D721Med (cell line): ENCODE data around the gene SKIC8.
A peak's percentile ranks its signal among the peaks of the same experiment; 100 is the strongest.

ENCODE experiments used
- DNase-seq: peaks from one replicate; pipeline ENCODE4 v3.0.0; 2011; ENCODE audit warnings: low spot score; ENCODE audit not compliant: insufficient read length
- FAIRE-seq: peaks from 2 replicates; lab custom pipeline; 2011; peaks lifted over from hg19 to GRCh38; lab: Jason Lieb, UNC
- CTCF ChIP-seq: IDR thresholded peaks from 2 replicates; pipeline ENCODE4 v1.5.1; 2012; ENCODE audit warnings: mild to moderate bottlenecking, control low read depth; ENCODE audit not compliant: insufficient read depth; ENCODE audit errors: missing control alignments

Gene SKIC8

GRCh38 chr15:78321786-78322185, 22.4 kb upstream of the SKIC8 start:
- FAIRE-seq (no peak), DNase-seq (no peak)
- no peak for TF ChIP-seq CTCF

DNA sequence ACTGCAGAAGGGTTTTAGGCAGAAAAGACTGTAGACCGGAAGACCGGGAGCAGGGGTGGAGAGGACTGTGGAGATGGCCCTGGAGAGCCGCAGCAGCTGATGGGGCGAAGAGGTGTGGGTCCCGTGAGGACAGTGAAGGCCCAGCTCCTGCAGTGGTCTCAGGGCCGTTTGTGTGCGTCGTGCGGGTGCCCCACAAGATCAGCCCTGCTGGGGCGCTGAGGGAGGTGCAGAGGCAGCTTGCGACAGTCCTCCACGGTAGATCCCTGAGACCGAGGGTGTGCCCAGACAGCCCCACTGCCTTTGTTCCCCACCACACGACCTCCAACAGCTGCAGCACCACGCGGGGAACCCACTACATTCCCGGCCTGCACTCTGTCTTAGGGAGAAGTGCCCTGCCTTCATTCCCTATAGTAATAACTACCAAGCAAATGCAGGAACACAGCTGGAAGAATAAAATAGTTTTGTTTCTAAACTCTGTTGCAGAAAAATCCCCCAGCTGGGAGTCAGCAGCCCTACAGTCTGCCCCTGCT, 21.7 kb upstream of the SKIC8 start:
- no peak for DNase-seq
- no peak for FAIRE-seq
- TF ChIP-seq CTCF: no peak

GRCh38 chr15:78320183-78320582, 20.8 kb upstream of the SKIC8 start:
- DNase-seq: no peak
- FAIRE-seq: no peak
- no peak for TF ChIP-seq CTCF

- DNase-seq: no peak
- TF ChIP-seq CTCF: no peak
- no peak for FAIRE-seq
Observed at GRCh38 chr15:78319588-78319987, 20.2 kb upstream of the SKIC8 start.

GRCh38 chr15:78317145-78317836, 17.9 kb upstream of the SKIC8 start:
- DNase-seq (no peak), FAIRE-seq (no peak)
- TF ChIP-seq CTCF: peak; percentile 11

- no peak for DNase-seq
- no peak for TF ChIP-seq CTCF
- no peak for FAIRE-seq
Observed at GRCh38 chr15:78316283-78317083, 17.1 kb upstream of the SKIC8 start.
